Measurements from ENCODE around the gene FOXL1. TPM values are rescaled to one million over a fixed set of nuclear protein-coding genes. Genes with fewer than 3 reads are reported as not detected.

The FOXL1 gene
- total and polyA plus RNA-seq, 8 donors = 0.99 to 6.8 (median 5.3) TPM

- Histone ChIP-seq H3K27ac (no peak overlapping the region), H3K9me3 (no peaks in the 10 kb centered on the region), H3K36me3 (peaks cover 0 to 74% of the 10 kb centered on the region in 2 donors), H3K4me1 (no peaks in the 10 kb centered on the region), H3K4me3 (no peak overlapping the region), H3K27me3 (no peaks in the 10 kb centered on the region)
- ATAC-seq (no peak), DNase-seq (peak in 1 of 4 donors; percentile 33)
- TF ChIP-seq CTCF (IDR thresholded peaks at IDR 0.05) = no peak
- intact Hi-C loops (cut with DNase I) = no loop called here
Measured at GRCh38 chr16:86536621-86537020, 41.7 kb upstream of the FOXL1 start.

- intact Hi-C loops (cut with DNase I) = no loop called here
- Histone ChIP-seq H3K4me1 (no peaks in the 10 kb centered on the region), H3K36me3 (peaks cover 0 to 74% of the 10 kb centered on the region in 2 donors), H3K4me3 (no peak overlapping the region), H3K27ac (no peak overlapping the region), H3K9me3 (no peaks in the 10 kb centered on the region), H3K27me3 (no peaks in the 10 kb centered on the region)
- TF ChIP-seq CTCF (IDR thresholded peaks at IDR 0.05) = no peak
- DNase-seq (no peak), ATAC-seq (no peak)
Measured at GRCh38 chr16:86537486-86537885, 40.9 kb upstream of the FOXL1 start.

GRCh38 chr16:86538196-86538780, 40.1 kb upstream of the FOXL1 start:
- Histone ChIP-seq H3K9me3 (no peaks in the 10 kb centered on the region), H3K27me3 (no peaks in the 10 kb centered on the region), H3K36me3 (peaks cover 0 to 80% of the 10 kb centered on the region in 2 donors), H3K4me3 (no peak overlapping the region), H3K4me1 (no peaks in the 10 kb centered on the region), H3K27ac (no peak overlapping the region)
- no peak for TF ChIP-seq CTCF (IDR thresholded peaks at IDR 0.05)
- peak in 1 of 4 donors; percentile 64 for DNase-seq
- no peak for ATAC-seq
- intact Hi-C loops (cut with DNase I) = no loop called here

- ATAC-seq (no peak), DNase-seq (no peak)
- H3K4me1 ChIP-seq = no peaks in the 10 kb centered on the region
- no peaks in the 10 kb centered on the region for H3K27me3 ChIP-seq
- intact Hi-C loops (cut with DNase I) = no loop called here
- TF ChIP-seq CTCF (IDR thresholded peaks at IDR 0.05) = no peak
- no peak overlapping the region for H3K4me3 ChIP-seq
- H3K36me3 ChIP-seq = peaks cover 0 to 95% of the 10 kb centered on the region in 2 donors
- no peak overlapping the region for H3K27ac ChIP-seq
- no peaks in the 10 kb centered on the region for H3K9me3 ChIP-seq
Measured at GRCh38 chr16:86540894-86541293, 37.5 kb upstream of the FOXL1 start.

GRCh38 chr16:86541560-86541959, 36.8 kb upstream of the FOXL1 start:
- no peaks in the 10 kb centered on the region for H3K9me3 ChIP-seq
- no peak overlapping the region for H3K4me3 ChIP-seq
- H3K27me3 ChIP-seq = no peaks in the 10 kb centered on the region
- no peak for TF ChIP-seq CTCF (IDR thresholded peaks at IDR 0.05)
- ATAC-seq (no peak), DNase-seq (peak in 1 of 4 donors; percentile 52)
- H3K27ac ChIP-seq = no peak overlapping the region
- H3K4me1 ChIP-seq = no peaks in the 10 kb centered on the region
- intact Hi-C loops (cut with DNase I) = no loop called here
- peaks cover 0 to 96% of the 10 kb centered on the region in 2 donors for H3K36me3 ChIP-seq

Data from left lung (tissue), 10 donors.